ENCODE measurements around the gene IGF2BP2. TPM values are rescaled to one million over a fixed set of nuclear protein-coding genes. Genes with fewer than 3 reads are reported as not detected.

The IGF2BP2 gene
- total and polyA plus RNA-seq, 4 donors = 7.8 to 92.6 (median 11.8) TPM

- H3K27ac ChIP-seq (ENCODE audit: low read depth in 1 of 2, low read length in 1 of 2) = peak overlapping the region in 1 of 2 donors; percentile 61
- H3K27me3 ChIP-seq (ENCODE audit: control insufficient read depth in 3 of 3, insufficient read depth in 3 of 3, low read length in 2 of 3) = no peaks in the 10 kb centered on the region
- no peak overlapping the region for H3K4me3 ChIP-seq
- no peaks in the 10 kb centered on the region for H3K9me3 ChIP-seq (ENCODE audit: control insufficient read depth in 4 of 4, insufficient read depth in 3 of 4, low read length in 3 of 4)
- no peak for DNase-seq
- H3K9ac ChIP-seq (ENCODE audit: insufficient read depth in 1 of 2, low read length in 2 of 2) = peak overlapping the region in 1 of 2 donors; percentile 7
- ATAC-seq (ENCODE audit: insufficient read depth, low FRiP score) = no peak
- no peak for TF ChIP-seq CTCF (IDR thresholded peaks at IDR 0.05; ENCODE audit: control extremely low read depth, extremely low read depth)
- H3K4me1 ChIP-seq (ENCODE audit: control insufficient read depth in 5 of 5, insufficient read depth in 5 of 5, low read length in 5 of 5) = peaks cover 2 to 20% (median 15%) of the 10 kb centered on the region in 5 donors
- no peaks in the 10 kb centered on the region for H3K36me3 ChIP-seq (ENCODE audit: control insufficient read depth in 4 of 4, insufficient read depth in 4 of 4, low read length in 4 of 4)
- WGBS, 2 donors = 59 to 64% methylated on average over 8 of the region's 8 CpGs
These were observed 108.3 kb downstream of the IGF2BP2 start for GRCh38 chr3:185716436-185717108.

GRCh38 chr3:185715091-185715490 is 109.8 kb downstream of the IGF2BP2 start:
- TF ChIP-seq CTCF (IDR thresholded peaks at IDR 0.05; ENCODE audit: control extremely low read depth, extremely low read depth) = no peak
- Histone ChIP-seq H3K4me3 (no peak overlapping the region), H3K27me3 (ENCODE audit: control insufficient read depth in 3 of 3, insufficient read depth in 3 of 3, low read length in 2 of 3) (no peaks in the 10 kb centered on the region), H3K9ac (ENCODE audit: insufficient read depth in 1 of 2, low read length in 2 of 2) (no peak overlapping the region), H3K4me1 (ENCODE audit: control insufficient read depth in 5 of 5, insufficient read depth in 5 of 5, low read length in 5 of 5) (peaks cover 2 to 20% (median 15%) of the 10 kb centered on the region in 5 donors), H3K9me3 (ENCODE audit: control insufficient read depth in 4 of 4, insufficient read depth in 3 of 4, low read length in 3 of 4) (no peaks in the 10 kb centered on the region), H3K27ac (ENCODE audit: low read depth in 1 of 2, low read length in 1 of 2) (peak overlapping the region in 1 of 2 donors; percentile 15), H3K36me3 (ENCODE audit: control insufficient read depth in 4 of 4, insufficient read depth in 4 of 4, low read length in 4 of 4) (no peaks in the 10 kb centered on the region)
- DNase-seq (peak in 2 of 3 donors; percentile 48 to 56), ATAC-seq (ENCODE audit: insufficient read depth, low FRiP score) (no peak)
- 45 to 63% methylated on average over 8 of the region's 8 CpGs for WGBS, 2 donors

- Histone ChIP-seq H3K4me3 (no peak overlapping the region), H3K9ac (ENCODE audit: insufficient read depth in 1 of 2, low read length in 2 of 2) (no peak overlapping the region), H3K4me1 (ENCODE audit: control insufficient read depth in 5 of 5, insufficient read depth in 5 of 5, low read length in 5 of 5) (peaks cover 2 to 20% (median 15%) of the 10 kb centered on the region in 5 donors), H3K9me3 (ENCODE audit: control insufficient read depth in 4 of 4, insufficient read depth in 3 of 4, low read length in 3 of 4) (no peaks in the 10 kb centered on the region), H3K27me3 (ENCODE audit: control insufficient read depth in 3 of 3, insufficient read depth in 3 of 3, low read length in 2 of 3) (no peaks in the 10 kb centered on the region), H3K27ac (ENCODE audit: low read depth in 1 of 2, low read length in 1 of 2) (no peak overlapping the region), H3K36me3 (ENCODE audit: control insufficient read depth in 4 of 4, insufficient read depth in 4 of 4, low read length in 4 of 4) (no peaks in the 10 kb centered on the region)
- 96% methylated on average over 2 of the region's 2 CpGs for WGBS, 2 donors
- DNase-seq (no peak), ATAC-seq (ENCODE audit: insufficient read depth, low FRiP score) (no peak)
- TF ChIP-seq CTCF (IDR thresholded peaks at IDR 0.05; ENCODE audit: control extremely low read depth, extremely low read depth) = no peak
These were observed 110.8 kb downstream of the IGF2BP2 start for GRCh38 chr3:185714085-185714484.
